Measurements from ENCODE around the gene SEPHS1.
A peak's percentile ranks its signal among the peaks of the same experiment; 100 is the strongest.
"Not testable (repeated sequence)": the region's sequence is repeated elsewhere in the genome, so short reads cannot be mapped to it uniquely, and the experiment has no call there.

Gene SEPHS1

DNA sequence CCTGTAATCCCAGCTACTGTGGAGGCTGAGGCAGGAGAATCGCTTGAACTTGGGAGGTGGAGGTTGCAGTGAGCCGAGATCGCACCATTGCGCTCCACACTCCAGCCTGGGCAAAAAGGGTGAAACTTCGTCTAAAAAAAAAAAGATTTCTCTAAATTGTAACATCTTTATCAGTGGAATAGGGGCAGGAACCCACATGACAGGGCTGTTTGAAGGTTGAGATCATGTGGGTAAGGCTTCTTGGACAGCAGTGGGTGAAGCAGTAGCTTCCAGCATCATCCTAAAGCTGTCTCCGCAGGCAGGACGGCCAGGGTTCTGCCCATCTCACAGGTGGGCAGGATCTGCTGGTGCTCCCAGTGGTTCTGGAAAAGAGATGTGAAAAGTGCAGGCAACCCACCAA is 37.9 kb upstream of the SEPHS1 start:
- TF ChIP-seq POLR2AphosphoS5 (IDR thresholded peaks at IDR 0.05; ENCODE audit: low read depth, low read length) (no peak), POLR2A (IDR thresholded peaks at IDR 0.05; ENCODE audit: low read depth, low read length) (no peak), SPI1 (IDR thresholded peaks at IDR 0.05; ENCODE audit: low read depth, low read length) (no peak), POU2F2 (IDR thresholded peaks at IDR 0.05; ENCODE audit: low read depth, low read length) (no peak), PAX5 (IDR thresholded peaks at IDR 0.05; ENCODE audit: insufficient read depth, low read length, severe bottlenecking) (no peak), TAF1 (IDR thresholded peaks at IDR 0.05; ENCODE audit: low read depth, low read length) (no peak)
- DNase-seq (ENCODE audit: insufficient read length, low spot score) (no peak), FAIRE-seq (no peak)

GRCh38 chr10:13383399-13383761 is 35.3 kb upstream of the SEPHS1 start:
- FAIRE-seq: no peak
- no peak for DNase-seq (ENCODE audit: insufficient read length, low spot score)
- no peak for TF ChIP-seq PAX5 (IDR thresholded peaks at IDR 0.05; ENCODE audit: insufficient read depth, low read length, severe bottlenecking)
- no peak for TF ChIP-seq POLR2A (IDR thresholded peaks at IDR 0.05; ENCODE audit: low read depth, low read length)
- TF ChIP-seq TAF1 (IDR thresholded peaks at IDR 0.05; ENCODE audit: low read depth, low read length): no peak
- TF ChIP-seq POU2F2 (IDR thresholded peaks at IDR 0.05; ENCODE audit: low read depth, low read length): no peak
- TF ChIP-seq SPI1 (IDR thresholded peaks at IDR 0.05; ENCODE audit: low read depth, low read length): no peak
- no peak for TF ChIP-seq POLR2AphosphoS5 (IDR thresholded peaks at IDR 0.05; ENCODE audit: low read depth, low read length)

DNA sequence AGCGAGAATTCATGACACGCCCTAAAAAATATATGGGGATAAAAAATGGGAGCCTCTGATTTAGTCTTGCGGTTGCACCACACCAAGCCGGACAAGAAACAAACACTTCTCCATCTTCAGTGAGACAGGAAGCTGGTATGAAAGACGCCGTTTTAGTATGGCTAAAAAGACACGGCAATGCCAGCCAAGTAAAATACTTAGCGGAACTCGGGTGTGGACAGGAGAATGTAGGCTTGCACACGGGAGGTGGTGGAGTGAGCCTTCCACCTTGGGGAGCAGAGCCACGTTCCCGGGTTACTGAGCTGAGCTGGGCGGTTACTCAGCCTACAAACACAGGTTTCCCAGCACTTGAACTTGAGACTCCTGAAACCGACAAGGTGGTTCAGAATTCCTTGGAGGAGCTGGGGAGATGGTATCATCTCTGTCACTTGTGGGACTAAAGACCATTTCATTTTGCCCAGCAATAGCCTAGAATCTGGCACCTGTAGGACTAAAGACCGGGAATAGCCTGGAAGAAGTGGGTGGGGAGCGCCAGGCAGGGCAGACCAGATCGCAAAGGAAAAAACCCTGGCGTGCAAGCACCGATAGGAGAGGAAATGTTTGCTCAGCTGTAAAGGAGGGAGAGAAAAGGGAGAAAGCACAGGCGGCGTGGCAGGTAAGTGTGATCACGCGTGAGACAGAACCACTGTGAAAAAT is 34.8 kb upstream of the SEPHS1 start:
- no peak for FAIRE-seq
- no peak for DNase-seq (ENCODE audit: insufficient read length, low spot score)

GRCh38 chr10:13379061-13379460 is 31.0 kb upstream of the SEPHS1 start:
- DNase-seq (ENCODE audit: insufficient read length, low spot score); FAIRE-seq: not testable (repeated sequence)

More for the DNA sequence above, 34.8 kb upstream of the SEPHS1 start:
- no peak for TF ChIP-seq TAF1 (IDR thresholded peaks at IDR 0.05; ENCODE audit: low read depth, low read length)
- TF ChIP-seq POLR2A (IDR thresholded peaks at IDR 0.05; ENCODE audit: low read depth, low read length): no peak
- TF ChIP-seq PAX5 (IDR thresholded peaks at IDR 0.05; ENCODE audit: insufficient read depth, low read length, severe bottlenecking): no peak
- no peak for TF ChIP-seq POLR2AphosphoS5 (IDR thresholded peaks at IDR 0.05; ENCODE audit: low read depth, low read length)
- no peak for TF ChIP-seq POU2F2 (IDR thresholded peaks at IDR 0.05; ENCODE audit: low read depth, low read length)
- no peak for TF ChIP-seq SPI1 (IDR thresholded peaks at IDR 0.05; ENCODE audit: low read depth, low read length)

- no peak for TF ChIP-seq SPI1 (IDR thresholded peaks at IDR 0.05; ENCODE audit: low read depth, low read length)
- no peak for TF ChIP-seq PAX5 (IDR thresholded peaks at IDR 0.05; ENCODE audit: insufficient read depth, low read length, severe bottlenecking)
- TF ChIP-seq TAF1 (IDR thresholded peaks at IDR 0.05; ENCODE audit: low read depth, low read length): no peak
- TF ChIP-seq POU2F2 (IDR thresholded peaks at IDR 0.05; ENCODE audit: low read depth, low read length): no peak
- no peak for TF ChIP-seq POLR2AphosphoS5 (IDR thresholded peaks at IDR 0.05; ENCODE audit: low read depth, low read length)
- no peak for TF ChIP-seq POLR2A (IDR thresholded peaks at IDR 0.05; ENCODE audit: low read depth, low read length)
- no peak for FAIRE-seq
These were observed 28.7 kb upstream of the SEPHS1 start for GRCh38 chr10:13376746-13377145.

DNA sequence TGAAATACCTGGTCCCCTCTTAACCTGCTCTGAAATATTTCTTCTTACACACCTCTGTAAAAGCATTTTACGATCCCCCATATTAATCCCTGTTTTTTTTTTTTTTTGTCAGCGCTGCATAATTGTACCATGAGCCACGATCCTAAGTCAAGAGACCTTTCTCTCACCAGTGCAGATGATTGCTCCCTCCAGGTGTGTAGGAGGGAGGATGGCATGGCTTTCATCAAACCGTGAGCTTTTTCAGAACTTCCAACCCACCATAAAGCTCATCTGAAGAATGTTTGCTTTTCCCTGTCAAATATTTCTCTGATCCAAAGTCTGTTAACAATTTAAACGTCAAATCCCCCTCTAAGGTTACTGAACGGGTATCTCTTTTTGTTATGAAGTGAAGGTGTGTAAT is 28.2 kb upstream of the SEPHS1 start:
- FAIRE-seq: no peak
- DNase-seq (ENCODE audit: insufficient read length, low spot score): no peak
- TF ChIP-seq PAX5 (IDR thresholded peaks at IDR 0.05; ENCODE audit: insufficient read depth, low read length, severe bottlenecking): no peak
- TF ChIP-seq SPI1 (IDR thresholded peaks at IDR 0.05; ENCODE audit: low read depth, low read length): no peak
- no peak for TF ChIP-seq TAF1 (IDR thresholded peaks at IDR 0.05; ENCODE audit: low read depth, low read length)
- no peak for TF ChIP-seq POU2F2 (IDR thresholded peaks at IDR 0.05; ENCODE audit: low read depth, low read length)
- TF ChIP-seq POLR2A (IDR thresholded peaks at IDR 0.05; ENCODE audit: low read depth, low read length): no peak
- no peak for TF ChIP-seq POLR2AphosphoS5 (IDR thresholded peaks at IDR 0.05; ENCODE audit: low read depth, low read length)

More at GRCh38 chr10:13376746-13377145, 28.7 kb upstream of the SEPHS1 start:
- DNase-seq (ENCODE audit: insufficient read length, low spot score): no peak

- DNase-seq (ENCODE audit: insufficient read length, low spot score): no peak
- no peak for TF ChIP-seq POLR2AphosphoS5 (IDR thresholded peaks at IDR 0.05; ENCODE audit: low read depth, low read length)
- no peak for FAIRE-seq
These were observed 27.7 kb upstream of the SEPHS1 start for GRCh38 chr10:13375791-13376190.

- TF ChIP-seq POLR2A (IDR thresholded peaks at IDR 0.05; ENCODE audit: low read depth, low read length) (no peak), POU2F2 (IDR thresholded peaks at IDR 0.05; ENCODE audit: low read depth, low read length) (no peak), SPI1 (IDR thresholded peaks at IDR 0.05; ENCODE audit: low read depth, low read length) (no peak), TAF1 (IDR thresholded peaks at IDR 0.05; ENCODE audit: low read depth, low read length) (no peak), PAX5 (IDR thresholded peaks at IDR 0.05; ENCODE audit: insufficient read depth, low read length, severe bottlenecking) (no peak), POLR2AphosphoS5 (IDR thresholded peaks at IDR 0.05; ENCODE audit: low read depth, low read length) (no peak)
- no peak for FAIRE-seq
- no peak for DNase-seq (ENCODE audit: insufficient read length, low spot score)
These were observed 25.6 kb upstream of the SEPHS1 start for GRCh38 chr10:13373644-13374043.

DNA sequence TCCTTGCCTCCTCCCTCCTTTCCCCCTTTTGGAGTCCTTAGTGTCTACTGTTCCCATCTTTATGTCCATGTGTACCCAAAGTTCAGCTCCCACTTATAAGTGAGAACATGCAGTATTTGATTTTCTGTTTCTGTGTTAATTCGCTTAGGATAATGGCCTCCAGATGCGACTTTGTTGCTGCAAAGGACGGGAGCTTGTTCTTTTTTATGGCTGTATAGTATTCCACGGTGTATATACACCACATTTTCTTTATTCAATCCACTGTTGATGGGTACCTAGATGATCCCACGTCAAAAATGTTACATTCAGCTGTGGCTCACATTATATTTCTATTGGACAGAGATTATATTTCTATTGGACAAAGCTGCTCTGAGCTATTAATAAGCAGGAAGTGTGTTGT is 24.4 kb upstream of the SEPHS1 start:
- TF ChIP-seq SPI1 (IDR thresholded peaks at IDR 0.05; ENCODE audit: low read depth, low read length): no peak
- no peak for FAIRE-seq
- DNase-seq (ENCODE audit: insufficient read length, low spot score): no peak

- DNase-seq (ENCODE audit: insufficient read length, low spot score): peak; percentile 74
- TF ChIP-seq TAF1 (IDR thresholded peaks at IDR 0.05; ENCODE audit: low read depth, low read length): no peak
- TF ChIP-seq POLR2A (IDR thresholded peaks at IDR 0.05; ENCODE audit: low read depth, low read length): no peak
- TF ChIP-seq PAX5 (IDR thresholded peaks at IDR 0.05; ENCODE audit: insufficient read depth, low read length, severe bottlenecking): no peak
- TF ChIP-seq POU2F2 (IDR thresholded peaks at IDR 0.05; ENCODE audit: low read depth, low read length): no peak
- no peak for TF ChIP-seq POLR2AphosphoS5 (IDR thresholded peaks at IDR 0.05; ENCODE audit: low read depth, low read length)
- no peak for TF ChIP-seq SPI1 (IDR thresholded peaks at IDR 0.05; ENCODE audit: low read depth, low read length)
- peak; percentile 85 for FAIRE-seq
These were observed 23.9 kb upstream of the SEPHS1 start for GRCh38 chr10:13371897-13372470.
